Measurements from ENCODE around the gene DCTN5. TPM values are rescaled to one million over a fixed set of nuclear protein-coding genes. Genes with fewer than 3 reads are reported as not detected.
"Not testable (repeated sequence)": the region's sequence is repeated elsewhere in the genome, so short reads cannot be mapped to it uniquely, and the experiment has no call there.

DCTN5 gene
- total RNA-seq, 1 donor from 2014 or later: 42.7 TPM

DNA sequence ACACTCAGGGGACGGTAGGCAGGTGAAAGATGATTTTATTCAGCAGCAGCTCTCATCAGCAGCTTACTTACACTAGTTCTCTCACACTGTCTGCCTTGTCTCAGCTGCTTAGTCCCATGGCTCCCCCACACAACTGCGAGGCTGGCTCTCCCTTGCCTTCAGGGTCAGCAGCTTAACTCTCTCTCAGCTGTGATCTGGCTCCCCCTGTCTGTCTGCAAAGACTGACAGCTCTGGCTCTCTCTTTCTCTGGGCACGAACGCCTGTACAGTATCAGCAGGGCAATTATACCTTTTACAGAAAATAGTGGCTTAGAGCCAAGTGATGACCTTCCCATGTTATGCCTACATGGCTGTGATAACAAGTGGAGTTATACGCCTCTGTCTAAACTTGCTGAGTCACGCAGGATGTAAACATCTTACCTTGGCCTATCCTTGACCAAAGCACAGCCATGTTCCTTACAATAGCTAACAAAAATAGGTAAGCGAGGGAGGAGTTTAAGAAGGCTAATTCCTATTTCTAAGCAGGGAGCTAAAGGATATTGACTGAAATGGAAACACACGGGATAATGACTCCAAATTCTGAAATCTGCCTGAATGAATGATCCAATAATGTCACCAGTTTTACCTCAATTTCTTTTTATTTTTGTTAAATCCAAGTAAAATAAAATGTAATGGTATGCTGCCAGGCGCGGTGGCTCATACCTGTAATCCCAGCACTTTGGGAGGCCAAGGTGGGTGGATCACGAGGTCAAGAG is 44.1 kb upstream of the DCTN5 start:
- peaks cover 16% of the 10 kb centered on the region for H3K4me1 ChIP-seq
- H3K4me3 ChIP-seq: peak overlapping the region; percentile 97
- H3K36me3 ChIP-seq: peaks cover 33% of the 10 kb centered on the region
- H3K9me3 ChIP-seq: no peaks in the 10 kb centered on the region
- no peaks in the 10 kb centered on the region for H3K27me3 ChIP-seq (ENCODE audit: low read depth)
- DNase-seq (no peak), ATAC-seq (no peak)
- no peak overlapping the region for H3K27ac ChIP-seq
- intact Hi-C loops (cut with DNase I): no loop called here
- TF ChIP-seq, protein P1, sequence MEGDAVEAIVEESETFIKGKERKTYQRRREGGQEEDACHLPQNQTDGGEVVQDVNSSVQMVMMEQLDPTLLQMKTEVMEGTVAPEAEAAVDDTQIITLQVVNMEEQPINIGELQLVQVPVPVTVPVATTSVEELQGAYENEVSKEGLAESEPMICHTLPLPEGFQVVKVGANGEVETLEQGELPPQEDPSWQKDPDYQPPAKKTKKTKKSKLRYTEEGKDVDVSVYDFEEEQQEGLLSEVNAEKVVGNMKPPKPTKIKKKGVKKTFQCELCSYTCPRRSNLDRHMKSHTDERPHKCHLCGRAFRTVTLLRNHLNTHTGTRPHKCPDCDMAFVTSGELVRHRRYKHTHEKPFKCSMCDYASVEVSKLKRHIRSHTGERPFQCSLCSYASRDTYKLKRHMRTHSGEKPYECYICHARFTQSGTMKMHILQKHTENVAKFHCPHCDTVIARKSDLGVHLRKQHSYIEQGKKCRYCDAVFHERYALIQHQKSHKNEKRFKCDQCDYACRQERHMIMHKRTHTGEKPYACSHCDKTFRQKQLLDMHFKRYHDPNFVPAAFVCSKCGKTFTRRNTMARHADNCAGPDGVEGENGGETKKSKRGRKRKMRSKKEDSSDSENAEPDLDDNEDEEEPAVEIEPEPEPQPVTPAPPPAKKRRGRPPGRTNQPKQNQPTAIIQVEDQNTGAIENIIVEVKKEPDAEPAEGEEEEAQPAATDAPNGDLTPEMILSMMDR (IDR thresholded peaks at IDR 0.05): no peak

DNA sequence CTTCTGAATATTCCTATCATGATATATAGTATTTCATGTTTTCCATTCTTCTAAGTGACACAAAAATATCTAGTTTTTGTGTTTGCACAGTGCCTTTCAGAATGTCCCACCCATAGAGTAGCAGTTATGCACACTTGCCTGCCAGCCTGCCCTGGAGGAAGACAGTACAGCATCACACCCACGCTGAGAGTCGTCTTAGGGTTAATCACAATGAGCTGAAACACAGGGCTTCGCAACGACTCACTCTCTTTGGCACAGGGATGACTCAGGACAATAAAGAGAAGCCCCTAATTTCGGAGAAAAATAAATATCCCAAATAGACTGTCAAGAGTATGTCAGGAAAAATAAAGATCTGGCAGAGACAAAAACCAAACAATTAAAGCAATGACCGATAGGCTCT is 33.5 kb upstream of the DCTN5 start:
- DNase-seq: no peak
- intact Hi-C loops (cut with DNase I): no loop called here
- Histone ChIP-seq H3K4me1 (no peaks in the 10 kb centered on the region), H3K27ac (no peak overlapping the region), H3K27me3 (ENCODE audit: low read depth) (no peaks in the 10 kb centered on the region), H3K36me3 (peaks cover 73% of the 10 kb centered on the region), H3K9me3 (no peaks in the 10 kb centered on the region), H3K4me3 (no peak overlapping the region)
- TF ChIP-seq, protein P1 (IDR thresholded peaks at IDR 0.05): no peak
- ATAC-seq: no peak

DNA sequence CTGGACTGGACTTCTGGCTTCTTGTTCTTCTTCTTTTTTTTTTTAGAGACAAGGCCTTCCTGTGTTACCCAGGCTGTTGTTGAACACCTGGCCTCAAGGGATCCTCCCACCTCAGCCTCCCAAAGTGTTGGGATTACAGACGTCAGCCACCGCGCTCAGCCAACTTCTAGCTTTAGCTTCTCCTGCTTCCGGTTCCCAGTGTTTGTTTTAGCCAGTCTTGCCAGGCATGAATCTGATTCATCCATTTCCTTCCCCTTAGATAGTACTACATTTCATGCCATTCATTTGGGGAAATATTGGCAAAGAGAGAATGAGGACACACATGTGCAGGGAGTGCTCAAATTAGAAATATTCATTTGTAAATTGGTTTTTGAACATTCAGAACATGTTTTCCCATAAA is 33.1 kb upstream of the DCTN5 start:
- no peak overlapping the region for H3K27ac ChIP-seq
- H3K36me3 ChIP-seq: peaks cover 73% of the 10 kb centered on the region
- ATAC-seq: no peak
- intact Hi-C loops (cut with DNase I): no loop called here
- TF ChIP-seq, protein P1 (IDR thresholded peaks at IDR 0.05): no peak
- no peaks in the 10 kb centered on the region for H3K27me3 ChIP-seq (ENCODE audit: low read depth)
- H3K4me3 ChIP-seq: no peak overlapping the region
- no peaks in the 10 kb centered on the region for H3K9me3 ChIP-seq
- no peaks in the 10 kb centered on the region for H3K4me1 ChIP-seq
- no peak for DNase-seq

DNA sequence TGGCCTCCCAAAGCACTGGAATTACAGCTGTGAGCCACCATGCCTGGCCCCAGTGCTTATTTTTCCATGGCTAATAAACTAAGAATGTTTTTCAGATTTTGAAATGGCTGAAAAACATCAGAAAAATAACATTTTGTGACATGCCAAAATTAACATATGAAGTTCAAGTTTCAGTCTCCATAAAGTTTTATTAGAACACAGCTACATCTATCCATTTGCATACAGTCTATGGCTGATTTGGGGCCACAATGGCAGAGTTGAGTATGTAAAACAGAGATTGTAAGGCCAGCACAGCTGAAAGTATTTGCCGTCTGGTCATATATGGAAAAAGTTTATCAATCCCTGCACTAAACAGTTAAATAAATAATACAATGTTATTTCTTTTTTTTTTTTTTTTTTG is 31.3 kb upstream of the DCTN5 start:
- ATAC-seq (no peak), DNase-seq (no peak)
- Histone ChIP-seq H3K36me3 (peaks cover 68% of the 10 kb centered on the region), H3K9me3 (no peaks in the 10 kb centered on the region), H3K27ac (no peak overlapping the region), H3K4me3 (no peak overlapping the region), H3K4me1 (no peaks in the 10 kb centered on the region), H3K27me3 (ENCODE audit: low read depth) (no peaks in the 10 kb centered on the region)
- TF ChIP-seq, protein P1 (IDR thresholded peaks at IDR 0.05): no peak
- intact Hi-C loops (cut with DNase I): no loop called here

DNA sequence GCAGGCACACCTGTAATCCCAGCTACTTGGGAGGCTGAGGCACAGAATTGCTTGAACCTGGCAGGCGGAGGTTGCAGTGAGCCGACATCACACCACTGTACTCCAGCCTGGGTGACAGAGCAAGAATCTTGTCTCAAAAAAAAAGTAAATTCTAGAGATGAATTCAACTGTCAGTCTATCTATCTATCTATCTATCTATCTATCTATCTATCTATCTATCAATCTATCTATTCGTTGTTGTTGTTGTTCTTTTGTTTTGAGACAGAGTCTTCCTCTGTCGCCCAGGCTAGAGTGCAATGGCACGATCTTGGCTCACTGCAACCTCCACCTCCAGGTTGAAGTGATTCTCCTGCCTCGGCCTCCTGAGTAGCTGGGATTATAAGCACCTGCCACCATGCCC is 30.4 kb upstream of the DCTN5 start:
- intact Hi-C loops (cut with DNase I); DNase-seq; H3K4me3 ChIP-seq; H3K27me3 ChIP-seq (ENCODE audit: low read depth); H3K27ac ChIP-seq; ATAC-seq; H3K9me3 ChIP-seq; H3K4me1 ChIP-seq: not testable (repeated sequence)
- peaks cover 63% of the 10 kb centered on the region for H3K36me3 ChIP-seq

DNA sequence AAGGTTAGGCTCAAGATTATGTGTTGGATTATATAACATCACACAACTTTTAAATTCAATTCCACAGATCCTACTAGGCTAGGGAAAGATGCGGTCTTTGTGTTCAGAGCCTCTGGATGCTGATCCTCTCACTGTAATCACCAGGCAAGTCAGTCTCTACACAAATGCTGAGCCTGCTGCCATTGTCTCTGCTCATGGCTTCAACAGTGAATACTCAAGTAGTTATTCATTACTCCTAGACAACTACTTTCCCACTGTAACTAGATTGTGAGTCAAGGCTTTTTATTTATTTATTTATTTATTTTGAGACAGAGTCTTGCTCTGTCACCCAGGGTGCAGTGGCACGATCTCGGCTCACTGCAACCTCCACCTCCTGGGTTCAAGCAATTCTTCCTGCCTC is 29.3 kb upstream of the DCTN5 start:
- intact Hi-C loops (cut with DNase I): no loop called here
- peaks cover 55% of the 10 kb centered on the region for H3K36me3 ChIP-seq
- TF ChIP-seq, protein P1 (IDR thresholded peaks at IDR 0.05): no peak
- no peak overlapping the region for H3K27ac ChIP-seq
- no peak overlapping the region for H3K4me3 ChIP-seq
- ATAC-seq: no peak
- no peaks in the 10 kb centered on the region for H3K4me1 ChIP-seq
- no peaks in the 10 kb centered on the region for H3K27me3 ChIP-seq (ENCODE audit: low read depth)
- no peaks in the 10 kb centered on the region for H3K9me3 ChIP-seq
- DNase-seq: no peak

Data from lower lobe of right lung (tissue), 2 donors.